HG02798 (cell line): ENCODE data around the gene KCNN2.

Experiments used
- ATAC-seq: cut with Tn5 transposase; IDR thresholded peaks from one replicate; pipeline ENCODE4 v1.9.1; 2021; ENCODE audit warnings: mild to moderate bottlenecking; ENCODE audit not compliant: unreplicated experiment, poor library complexity

The KCNN2 gene

DNA sequence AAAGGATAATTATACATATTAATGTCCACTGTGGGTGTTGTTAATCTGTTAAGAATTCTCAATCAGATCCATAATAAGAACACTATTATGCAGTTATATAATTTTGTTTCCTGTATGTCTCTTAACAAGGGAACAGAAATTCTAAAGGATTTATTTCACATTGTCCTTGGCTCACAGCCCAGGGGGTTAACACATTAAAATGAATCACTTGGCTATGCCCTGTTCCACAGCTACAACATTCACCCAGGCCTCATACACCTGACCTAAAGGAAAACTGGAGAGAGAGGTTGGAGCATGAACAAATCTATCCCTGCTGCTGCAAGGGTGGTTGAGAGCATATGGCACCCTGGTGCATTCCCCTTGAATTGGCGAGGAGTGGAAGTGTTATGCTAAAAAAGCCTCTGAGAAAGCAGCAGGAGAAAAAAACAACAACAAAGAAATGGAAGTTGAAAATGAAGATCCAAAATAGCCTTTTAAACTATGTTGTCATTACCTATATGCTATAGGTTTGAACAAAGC, 116.0 kb downstream of the KCNN2 start:
- ATAC-seq: no peak

DNA sequence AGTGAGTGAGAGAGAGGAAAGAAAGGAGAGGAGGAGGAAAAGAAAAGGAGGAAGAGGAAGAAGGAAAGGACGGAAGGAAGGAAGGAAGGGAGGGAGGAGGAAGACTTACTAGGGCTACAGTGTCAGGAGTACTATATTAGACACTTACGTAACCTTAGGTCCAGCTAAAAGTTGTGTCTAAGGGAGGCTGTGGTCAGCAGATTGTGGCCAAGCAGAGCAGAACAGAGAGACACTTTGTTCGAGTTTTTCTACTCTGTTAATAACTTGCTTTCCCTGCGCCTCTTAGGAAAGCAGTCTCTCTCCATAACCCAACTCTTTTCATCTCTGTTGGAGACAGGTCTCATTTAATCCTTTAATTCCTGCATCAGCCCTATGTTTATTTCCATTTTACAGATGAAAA, 138.9 kb downstream of the KCNN2 start:
- no peak for ATAC-seq

- no peak for ATAC-seq
These were observed 142.7 kb downstream of the KCNN2 start for GRCh38 chr5:114504560-114504959.

DNA sequence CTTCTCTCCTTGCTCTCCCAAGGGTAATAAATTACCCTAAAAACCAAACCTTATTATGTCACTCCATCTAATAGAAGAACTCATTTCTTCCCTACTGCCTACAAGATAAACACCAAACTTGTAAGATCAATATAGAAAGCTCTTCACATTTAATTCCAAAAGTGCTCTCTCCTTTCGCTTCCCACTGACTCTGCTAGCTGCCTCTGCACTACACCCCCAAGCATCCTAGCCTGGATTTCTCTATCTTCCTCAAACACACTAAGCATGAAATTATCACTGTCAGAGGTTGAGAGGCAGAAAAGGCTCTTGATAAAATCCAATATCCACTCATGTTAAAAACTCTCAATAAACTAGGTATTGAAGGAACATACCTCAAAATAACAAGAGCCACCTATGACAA, 162.4 kb downstream of the KCNN2 start:
- no peak for ATAC-seq

DNA sequence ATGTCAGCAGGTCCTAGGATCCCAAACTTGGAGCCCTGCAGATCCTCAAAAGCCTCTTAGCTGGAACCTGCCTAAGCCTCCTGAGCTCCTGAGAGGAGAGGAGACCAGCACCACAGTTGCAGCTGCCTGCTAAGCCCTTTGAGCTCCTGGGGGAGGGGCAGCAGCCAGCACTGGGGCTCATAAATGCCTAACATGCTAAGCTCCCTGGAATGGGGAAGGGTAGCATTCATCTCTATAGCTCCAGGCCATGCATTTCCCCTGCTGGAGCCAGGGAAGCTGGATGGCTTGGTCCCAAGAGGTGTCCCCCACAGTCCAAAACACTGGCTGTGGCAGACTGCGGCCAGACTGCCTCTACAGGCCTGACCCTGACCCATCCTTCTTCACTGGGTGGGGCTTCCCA, 182.7 kb downstream of the KCNN2 start:
- ATAC-seq: no peak
